Measurements from ENCODE around the gene SNAP47. TPM values are rescaled to one million over a fixed set of nuclear protein-coding genes. Genes with fewer than 3 reads are reported as not detected.
"Not testable (repeated sequence)": the region's sequence is repeated elsewhere in the genome, so short reads cannot be mapped to it uniquely, and the experiment has no call there.

The SNAP47 gene
- 10 to 100 TPM; 24.1 to 30.5 TPM for total RNA-seq

DNA sequence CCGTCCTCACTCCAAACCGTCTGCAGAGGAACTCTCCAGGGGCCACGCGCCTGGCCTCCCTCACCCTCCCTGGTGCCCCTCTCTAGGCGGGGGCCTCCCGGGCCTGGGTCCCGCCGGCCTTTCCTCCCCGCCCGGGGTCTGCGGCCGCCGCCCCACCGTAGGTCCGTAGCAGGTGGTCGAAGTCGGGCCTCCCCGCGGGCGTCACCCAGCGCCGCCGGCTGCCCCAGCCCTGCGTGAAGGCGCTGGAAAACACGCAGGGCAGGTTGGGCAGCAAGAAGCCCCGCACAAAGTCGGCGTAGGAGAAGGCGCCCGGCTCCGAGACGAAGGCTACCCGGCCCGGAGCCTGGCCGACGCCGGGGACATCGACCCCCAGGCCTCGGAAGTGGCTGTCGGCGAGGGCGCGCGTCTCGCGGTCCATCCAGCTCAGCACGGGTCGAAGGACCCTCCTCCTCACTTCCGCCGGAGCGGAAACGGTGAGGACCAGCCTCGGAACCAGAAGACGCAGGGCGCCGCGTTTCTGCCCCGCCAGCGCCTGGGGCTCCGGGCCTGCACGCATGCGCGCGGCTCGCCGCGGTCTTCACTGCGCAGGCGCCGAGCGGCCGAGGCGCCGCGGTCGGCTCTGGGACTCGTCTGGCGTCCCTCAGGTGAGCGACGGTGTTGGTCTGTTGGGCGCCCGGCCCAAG lies at the start of gene SNAP47, which contains the start of gene JMJD4:
SNAP47 (plus strand) TSS at position 580 of the 683 bp plus-strand sequence. CDS start 12,302 bp downstream, outside the sequence.
JMJD4 (minus strand) TSS at position 447 of the 683 bp plus-strand sequence; CDS start at position 418, 29 bp downstream.
- Mint-ChIP-seq H3K36me3 (peaks cover 8% of the 10 kb centered on the region), H3K27ac (peak within 1 kb of the TSS; percentile 92), H3K9me3 (no peaks in the 10 kb centered on the region), H3K4me3 (peak within 1 kb of the TSS; percentile 95), H3K27me3 (no peaks in the 10 kb centered on the region), H3K4me1 (peaks cover 30% of the 10 kb centered on the region)
- peak; percentile 94 for DNase-seq

DNA sequence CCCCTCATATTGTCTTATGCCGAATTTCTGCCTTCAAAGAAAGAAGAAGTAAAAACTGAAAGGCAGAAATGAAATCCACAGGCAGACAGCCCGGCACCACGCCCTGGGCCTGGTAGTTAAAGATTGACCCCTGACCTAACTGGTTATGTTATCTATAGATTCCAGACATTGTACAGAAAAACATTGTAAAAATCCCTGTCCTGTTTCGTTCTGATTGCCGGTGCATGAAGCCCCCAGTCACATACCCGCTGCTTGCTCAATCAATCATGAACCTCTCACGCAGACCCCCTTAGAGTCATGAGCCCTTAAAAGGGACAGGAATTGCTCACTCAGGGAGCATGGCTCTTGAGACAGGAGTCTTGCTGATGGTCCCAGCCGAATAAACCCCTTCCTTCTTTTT lies 49.4 kb upstream of the SNAP47 start:
- no peak overlapping the region for H3K27ac Mint-ChIP-seq
- no peaks in the 10 kb centered on the region for H3K27me3 Mint-ChIP-seq
- H3K9me3 Mint-ChIP-seq, result peaks cover 59% of the 10 kb centered on the region
- H3K4me3 Mint-ChIP-seq, result no peak overlapping the region
- H3K4me1 Mint-ChIP-seq, result no peaks in the 10 kb centered on the region
- H3K36me3 Mint-ChIP-seq, result peaks cover 8% of the 10 kb centered on the region
- DNase-seq, result no peak

- Mint-ChIP-seq H3K4me3 (no peak overlapping the region), H3K9me3 (peaks cover 57% of the 10 kb centered on the region), H3K36me3 (peaks cover 7% of the 10 kb centered on the region), H3K27ac (no peak overlapping the region), H3K4me1 (no peaks in the 10 kb centered on the region), H3K27me3 (no peaks in the 10 kb centered on the region)
- DNase-seq, result no peak
Observed at GRCh38 chr1:227697321-227697864, 37.8 kb upstream of the SNAP47 start.

DNA sequence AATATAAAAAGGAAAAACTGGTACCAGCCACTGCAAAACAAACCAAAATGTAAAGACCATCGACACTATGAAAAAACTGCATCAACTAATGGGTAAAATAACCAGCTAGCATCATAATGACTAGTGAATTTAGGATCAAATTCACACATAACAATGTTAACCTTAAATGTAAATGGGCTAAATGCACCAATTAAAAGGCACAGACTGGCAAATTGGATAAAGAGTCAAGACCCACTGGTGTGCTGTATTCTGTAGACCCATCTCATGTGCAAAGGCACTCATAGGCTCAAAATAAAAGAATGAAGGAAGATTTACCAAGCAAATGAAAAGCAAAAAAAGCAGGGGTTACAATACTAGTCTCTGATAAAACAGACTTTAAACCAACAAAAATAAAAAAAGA lies 33.6 kb upstream of the SNAP47 start:
- not testable (repeated sequence) for H3K36me3 Mint-ChIP-seq, H3K4me1 Mint-ChIP-seq, H3K4me3 Mint-ChIP-seq, DNase-seq, H3K27ac Mint-ChIP-seq, H3K27me3 Mint-ChIP-seq
- peaks cover 63% of the 10 kb centered on the region for H3K9me3 Mint-ChIP-seq

GRCh38 chr1:227707846-227708245 lies 27.4 kb upstream of the SNAP47 start:
- Mint-ChIP-seq H3K4me1 (peaks cover 6% of the 10 kb centered on the region), H3K36me3 (peaks cover 5% of the 10 kb centered on the region), H3K27ac (no peak overlapping the region), H3K27me3 (peaks cover 6% of the 10 kb centered on the region), H3K4me3 (no peak overlapping the region), H3K9me3 (peaks cover 38% of the 10 kb centered on the region)
- DNase-seq, result no peak

GRCh38 chr1:227709451-227709850 lies 25.8 kb upstream of the SNAP47 start:
- no peak for DNase-seq
- Mint-ChIP-seq H3K27me3 (peaks cover 6% of the 10 kb centered on the region), H3K4me1 (peaks cover 6% of the 10 kb centered on the region), H3K27ac (no peak overlapping the region), H3K4me3 (no peak overlapping the region), H3K36me3 (peaks cover 5% of the 10 kb centered on the region), H3K9me3 (peaks cover 31% of the 10 kb centered on the region)

GRCh38 chr1:227710474-227710873 lies 24.8 kb upstream of the SNAP47 start:
- not testable (repeated sequence) for H3K4me3 Mint-ChIP-seq
- peaks cover 35% of the 10 kb centered on the region for H3K9me3 Mint-ChIP-seq

DNA sequence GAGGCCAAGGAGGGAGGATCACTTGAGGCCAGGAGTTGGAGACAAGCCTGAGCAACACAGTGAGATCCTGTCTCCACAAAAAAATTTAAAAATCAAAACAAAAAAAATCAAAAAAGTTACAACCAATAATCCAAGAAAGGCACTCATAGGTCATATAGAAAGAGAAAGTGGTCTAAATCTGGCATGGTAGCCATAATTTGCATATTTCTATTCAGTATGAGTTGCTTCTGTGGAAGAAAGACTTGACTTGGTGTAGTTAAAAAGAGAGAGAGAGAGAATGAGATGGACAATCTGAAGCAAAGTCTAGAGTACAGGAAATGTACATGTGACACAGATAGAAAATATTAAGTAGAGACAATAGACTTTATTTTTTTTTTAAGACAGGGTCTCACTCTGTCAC lies 22.6 kb upstream of the SNAP47 start:
- Mint-ChIP-seq H3K27ac (no peak overlapping the region), H3K4me3 (no peak overlapping the region), H3K4me1 (peaks cover 6% of the 10 kb centered on the region), H3K36me3 (peaks cover 7% of the 10 kb centered on the region), H3K9me3 (peaks cover 41% of the 10 kb centered on the region), H3K27me3 (peaks cover 6% of the 10 kb centered on the region)
- DNase-seq, result no peak

More at GRCh38 chr1:227710474-227710873, 24.8 kb upstream of the SNAP47 start:
- H3K36me3 Mint-ChIP-seq, DNase-seq, H3K27me3 Mint-ChIP-seq, H3K4me1 Mint-ChIP-seq, H3K27ac Mint-ChIP-seq: not testable (repeated sequence)

- Mint-ChIP-seq H3K9me3 (peaks cover 65% of the 10 kb centered on the region), H3K4me3 (no peak overlapping the region), H3K27ac (no peak overlapping the region), H3K27me3 (no peaks in the 10 kb centered on the region), H3K4me1 (no peaks in the 10 kb centered on the region), H3K36me3 (peaks cover 28% of the 10 kb centered on the region)
- no peak for DNase-seq
Observed at GRCh38 chr1:227718932-227719331, 16.3 kb upstream of the SNAP47 start.

DNA sequence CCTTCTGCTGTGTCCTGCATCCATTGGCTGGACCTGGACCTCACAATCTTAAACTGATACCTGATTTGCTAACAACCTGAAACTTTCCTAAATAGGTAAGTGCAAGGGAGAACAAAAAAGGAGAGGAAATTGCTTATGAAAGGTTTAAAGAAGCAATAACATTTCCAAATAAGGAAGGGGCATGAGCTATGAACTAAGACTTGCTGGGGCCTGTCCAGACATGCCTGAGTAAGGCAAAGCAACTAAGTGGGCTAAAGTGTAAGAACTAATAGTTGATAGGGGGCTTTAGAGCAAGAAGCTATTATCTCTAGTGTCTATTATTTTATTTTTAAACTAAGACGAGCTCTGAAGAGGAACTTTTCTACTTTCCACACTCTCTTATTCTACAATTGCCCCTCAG lies 11.8 kb upstream of the SNAP47 start:
- DNase-seq, result no peak
- peaks cover 26% of the 10 kb centered on the region for H3K36me3 Mint-ChIP-seq
- no peak overlapping the region for H3K4me3 Mint-ChIP-seq
- H3K4me1 Mint-ChIP-seq, result peaks cover 4% of the 10 kb centered on the region
- peaks cover 14% of the 10 kb centered on the region for H3K27me3 Mint-ChIP-seq
- H3K27ac Mint-ChIP-seq, result no peak overlapping the region
- H3K9me3 Mint-ChIP-seq, result peaks cover 37% of the 10 kb centered on the region

- peaks cover 14% of the 10 kb centered on the region for H3K27me3 Mint-ChIP-seq
- peaks cover 19% of the 10 kb centered on the region for H3K36me3 Mint-ChIP-seq
- no peak overlapping the region for H3K27ac Mint-ChIP-seq
- DNase-seq, result no peak
- no peak overlapping the region for H3K4me3 Mint-ChIP-seq
- peaks cover 11% of the 10 kb centered on the region for H3K4me1 Mint-ChIP-seq
- H3K9me3 Mint-ChIP-seq, result peaks cover 27% of the 10 kb centered on the region
Observed at GRCh38 chr1:227725046-227725445, 10.2 kb upstream of the SNAP47 start.

GRCh38 chr1:227726318-227726717 lies 8.9 kb upstream of the SNAP47 start:
- no peak overlapping the region for H3K4me3 Mint-ChIP-seq
- peaks cover 14% of the 10 kb centered on the region for H3K9me3 Mint-ChIP-seq
- peaks cover 14% of the 10 kb centered on the region for H3K36me3 Mint-ChIP-seq
- no peak overlapping the region for H3K27ac Mint-ChIP-seq
- H3K4me1 Mint-ChIP-seq, result peaks cover 15% of the 10 kb centered on the region
- peaks cover 14% of the 10 kb centered on the region for H3K27me3 Mint-ChIP-seq
- no peak for DNase-seq

- no peak for DNase-seq
- no peak overlapping the region for H3K27ac Mint-ChIP-seq
- peaks cover 15% of the 10 kb centered on the region for H3K4me1 Mint-ChIP-seq
- H3K36me3 Mint-ChIP-seq, result peaks cover 6% of the 10 kb centered on the region
- H3K4me3 Mint-ChIP-seq, result peak overlapping the region; percentile 59
- H3K9me3 Mint-ChIP-seq, result peaks cover 8% of the 10 kb centered on the region
- H3K27me3 Mint-ChIP-seq, result peaks cover 14% of the 10 kb centered on the region
Observed at GRCh38 chr1:227726924-227727599, 8.2 kb upstream of the SNAP47 start.

GRCh38 chr1:227728059-227728891 lies 7.0 kb upstream of the SNAP47 start:
- H3K9me3 Mint-ChIP-seq, result no peaks in the 10 kb centered on the region
- DNase-seq, result peak; percentile 54
- H3K4me1 Mint-ChIP-seq, result peaks cover 15% of the 10 kb centered on the region
- peak overlapping the region; percentile 81 for H3K4me3 Mint-ChIP-seq
- peak overlapping the region; percentile 78 for H3K27ac Mint-ChIP-seq
- peaks cover 14% of the 10 kb centered on the region for H3K27me3 Mint-ChIP-seq
- H3K36me3 Mint-ChIP-seq, result no peaks in the 10 kb centered on the region

- Mint-ChIP-seq H3K36me3 (peaks cover 3% of the 10 kb centered on the region), H3K9me3 (no peaks in the 10 kb centered on the region), H3K27ac (peak overlapping the region; percentile 78), H3K4me3 (peak overlapping the region; percentile 81), H3K4me1 (peaks cover 20% of the 10 kb centered on the region), H3K27me3 (peaks cover 14% of the 10 kb centered on the region)
- DNase-seq, result no peak
Observed at GRCh38 chr1:227728892-227729143, 6.4 kb upstream of the SNAP47 start.
